HG02678 (cell line): Measurements from ENCODE around the gene TUBG2.
A peak's percentile ranks its signal among the peaks of the same experiment; 100 is the strongest.

ENCODE experiments used
- ATAC-seq: cut with Tn5 transposase; IDR thresholded peaks from one replicate; pipeline ENCODE4 v1.9.1; 2021; ENCODE audit warnings: mild to moderate bottlenecking, moderate library complexity; ENCODE audit not compliant: unreplicated experiment

TUBG2 gene

DNA sequence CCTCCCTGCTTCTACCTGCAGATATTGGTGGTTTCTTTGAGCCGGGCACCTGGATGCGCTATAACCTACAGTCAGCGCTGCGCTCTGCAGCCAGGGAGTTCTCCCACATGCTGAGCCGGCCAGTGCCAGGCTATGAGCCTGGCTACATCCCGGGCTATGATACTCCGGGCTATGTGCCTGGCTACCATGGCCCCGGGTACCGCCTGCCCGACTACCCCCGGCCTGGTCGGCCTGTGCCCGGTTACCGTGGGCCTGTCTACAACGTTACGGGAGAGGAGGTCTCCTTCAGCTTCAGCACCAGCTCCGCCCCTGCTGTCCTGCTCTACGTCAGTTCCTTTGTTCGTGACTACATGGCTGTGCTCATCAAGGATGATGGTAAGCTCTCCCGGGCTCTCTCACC, 36.4 kb downstream of the TUBG2 start:
- ATAC-seq: no peak

DNA sequence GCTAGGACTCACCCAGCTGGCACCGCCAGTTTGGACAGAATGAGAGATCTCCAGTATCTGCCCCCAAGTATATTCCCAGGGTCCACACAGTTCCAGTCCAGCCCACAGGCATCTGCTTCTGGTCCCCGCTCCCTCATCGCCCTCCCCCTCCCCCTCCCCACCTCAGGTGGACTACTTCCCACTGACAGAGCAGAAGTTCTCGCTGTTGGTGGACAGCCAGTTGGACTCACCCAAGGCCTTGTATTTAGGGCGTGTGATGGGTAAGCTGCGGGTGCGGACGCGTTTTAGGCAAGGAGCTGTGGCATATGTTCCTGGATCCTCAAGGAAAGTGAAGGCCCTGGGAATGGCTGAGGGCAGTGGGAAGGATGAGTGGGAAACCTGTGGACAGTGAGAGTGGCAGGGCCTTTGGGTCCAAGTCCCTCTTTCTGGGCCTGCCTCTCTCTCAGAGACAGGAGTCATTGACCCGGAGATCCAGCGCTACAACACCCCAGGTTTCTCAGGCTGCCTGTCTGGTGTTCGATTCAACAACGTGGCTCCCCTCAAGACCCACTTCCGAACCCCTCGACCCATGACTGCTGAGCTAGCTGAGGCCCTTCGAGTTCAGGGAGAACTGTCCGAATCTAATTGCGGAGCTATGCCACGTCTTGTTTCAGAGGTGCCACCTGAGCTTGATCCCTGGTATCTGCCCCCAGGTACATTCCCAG, 38.2 kb downstream of the TUBG2 start:
- no peak for ATAC-seq

DNA sequence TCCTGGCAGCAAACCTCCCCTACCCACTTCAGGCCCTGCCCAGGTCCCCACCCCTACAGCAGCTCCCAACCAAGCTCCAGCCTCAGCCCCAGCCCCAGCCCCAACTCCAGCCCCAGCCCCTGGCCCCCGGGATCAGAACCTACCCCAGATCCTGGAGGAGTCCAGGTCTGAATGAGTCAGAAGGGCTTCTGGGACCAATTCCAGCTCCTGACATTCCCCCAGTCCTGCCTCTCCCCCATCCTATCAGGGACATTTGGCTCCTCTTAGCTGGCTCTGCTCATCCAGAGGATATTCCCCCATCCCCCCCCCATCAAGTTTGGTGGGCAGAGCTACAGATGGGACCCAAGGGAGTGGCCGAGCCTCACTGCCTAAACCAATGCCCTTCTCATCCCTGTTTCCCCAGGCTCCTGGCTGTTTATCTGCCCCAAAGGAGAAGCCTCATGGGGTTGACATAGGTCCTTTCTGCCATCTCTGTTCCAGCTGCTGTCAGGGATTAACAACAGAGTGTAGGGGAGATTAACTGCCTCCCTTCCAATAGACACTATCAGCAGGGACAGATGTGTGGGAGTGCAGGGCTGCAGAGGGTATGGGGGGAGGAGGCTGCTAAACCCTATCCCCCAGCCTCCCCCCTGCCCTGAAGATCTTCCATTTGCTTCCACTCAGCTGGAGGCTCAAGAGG, 39.8 kb downstream of the TUBG2 start:
- no peak for ATAC-seq

DNA sequence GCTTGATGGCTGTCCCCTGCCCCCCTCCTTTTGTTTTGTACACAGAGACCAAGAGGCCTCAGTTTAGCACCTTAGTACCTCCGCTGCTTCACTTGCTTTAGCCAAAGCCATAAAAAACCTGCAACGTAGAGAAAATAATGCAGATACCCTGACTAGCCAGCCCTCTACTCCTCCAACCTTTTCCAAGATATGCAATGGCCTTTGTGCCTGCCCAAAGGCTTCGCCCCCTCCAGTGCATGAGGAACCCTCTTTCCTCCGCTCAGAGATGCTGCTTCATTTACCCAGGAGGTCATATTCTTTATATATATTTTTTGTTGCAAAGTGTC, 40.3 kb downstream of the TUBG2 start:
- ATAC-seq: no peak

DNA sequence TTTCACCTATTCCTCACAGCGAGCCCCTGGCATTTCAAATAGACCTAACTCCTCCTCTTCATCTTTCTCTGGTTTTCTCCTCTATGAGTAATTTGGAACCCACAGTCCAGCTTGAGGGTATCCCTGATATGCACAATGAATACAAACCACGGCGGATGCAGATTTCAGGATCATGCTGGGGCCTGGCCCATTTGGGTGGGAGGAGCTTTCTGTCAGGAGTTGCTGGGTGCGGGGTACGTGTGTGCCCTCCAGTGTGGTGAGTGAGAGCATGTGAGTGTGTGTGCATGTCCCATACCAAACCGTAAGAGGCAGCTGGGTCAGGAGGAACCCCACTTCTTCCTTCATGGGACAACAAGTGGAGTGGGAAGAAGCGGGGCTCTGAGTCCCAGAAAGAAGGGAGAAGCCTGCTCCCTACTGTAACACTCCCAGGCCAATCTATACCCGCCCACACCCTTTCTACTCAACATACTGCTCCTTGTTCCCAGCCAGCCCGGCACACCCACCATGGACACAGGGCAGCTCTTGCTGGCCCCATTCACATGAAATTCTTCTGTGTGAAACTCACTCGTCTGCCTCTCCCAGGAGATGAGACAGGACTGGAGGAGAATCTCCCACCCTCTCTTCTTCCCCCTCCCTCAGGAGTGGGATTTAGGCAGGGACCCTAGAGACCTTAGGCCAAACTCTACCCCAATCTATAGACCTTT, 41.7 kb downstream of the TUBG2 start:
- ATAC-seq: no peak

DNA sequence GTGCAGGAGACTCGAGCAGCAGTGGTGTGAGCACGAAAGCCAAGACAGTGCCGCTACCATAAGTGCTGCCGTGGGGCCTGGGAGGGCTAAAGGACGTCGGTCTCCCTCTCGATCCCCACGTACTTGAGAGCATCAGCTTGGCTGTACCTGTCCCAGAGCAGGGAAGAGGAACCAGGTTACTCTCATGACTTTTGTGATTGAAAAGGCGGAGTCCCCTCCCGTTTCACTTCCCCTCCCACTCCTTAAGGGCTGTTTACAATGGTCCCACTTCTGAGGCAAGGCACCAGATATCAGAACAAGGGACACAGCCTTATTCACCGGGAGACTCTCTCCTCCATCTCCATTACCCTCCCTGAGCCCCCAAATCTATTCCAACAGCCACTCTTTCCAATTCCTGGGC, 43.4 kb downstream of the TUBG2 start:
- ATAC-seq: no peak

DNA sequence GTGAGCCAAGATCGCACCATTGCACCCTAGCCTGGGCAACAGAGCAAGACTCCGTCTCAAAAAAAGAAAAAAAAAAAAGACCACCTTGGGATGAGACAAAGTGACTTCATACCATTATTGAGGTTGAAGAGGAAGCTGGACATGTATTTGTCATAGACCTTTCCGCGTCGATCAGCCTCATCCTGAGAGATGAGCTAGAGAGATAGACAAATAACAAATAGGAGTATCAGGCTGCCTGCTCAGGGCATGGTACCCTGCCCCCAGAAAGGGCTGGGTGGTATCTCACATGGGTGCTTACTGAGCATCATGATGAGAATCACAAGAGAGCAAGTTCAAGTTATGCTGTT, 45.4 kb downstream of the TUBG2 start:
- peak; percentile 17 for ATAC-seq

DNA sequence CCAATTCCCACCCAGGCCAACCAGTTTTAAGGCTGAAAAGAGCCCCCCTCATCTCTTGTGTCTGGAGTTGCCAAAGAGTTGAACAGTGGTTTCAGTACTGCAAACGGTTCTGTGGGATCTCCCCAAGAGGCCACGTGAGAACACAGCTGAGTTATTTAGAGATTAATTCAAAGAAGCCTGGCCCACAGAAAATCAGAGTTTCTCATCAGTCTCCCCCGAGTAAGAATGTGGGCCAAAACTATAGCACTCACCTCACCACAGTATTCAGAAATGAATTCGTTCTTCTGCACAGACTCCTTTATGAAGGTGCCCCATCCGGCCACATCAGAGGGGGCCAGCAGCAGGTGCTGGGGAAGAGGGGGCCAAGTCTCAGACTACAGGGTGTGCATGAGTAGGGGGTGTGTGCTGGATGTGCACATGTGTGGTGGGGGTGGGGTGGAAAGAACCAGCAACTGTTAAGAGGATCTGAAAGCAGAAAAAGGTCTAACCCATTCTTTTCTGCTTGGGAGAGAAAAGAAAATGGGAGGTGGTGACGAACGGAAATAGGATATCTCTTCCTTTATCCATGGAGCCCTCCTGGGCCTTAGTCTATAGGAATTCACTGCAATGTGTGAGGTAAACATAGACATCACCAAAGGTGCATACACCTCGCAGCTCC, 45.9 kb downstream of the TUBG2 start:
- peak; percentile 80 for ATAC-seq

DNA sequence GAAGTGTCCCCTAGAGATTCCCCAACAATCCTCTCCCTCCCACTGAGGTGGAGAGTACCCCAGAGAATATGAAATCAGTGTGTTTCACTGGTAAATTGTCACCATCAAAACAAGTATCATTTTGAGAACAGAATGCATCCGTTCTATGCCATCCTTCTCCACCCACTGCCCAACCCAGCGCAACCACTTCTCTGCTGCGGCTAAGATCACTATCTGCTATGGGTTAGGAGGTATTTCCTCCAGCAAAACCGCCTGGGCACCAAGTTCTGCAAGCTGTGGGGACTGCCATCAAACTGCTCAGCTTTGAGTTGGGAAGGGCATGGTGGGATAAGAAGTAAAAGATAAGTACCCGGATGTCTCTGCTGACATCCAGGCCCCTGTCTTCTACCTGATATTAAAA, 47.6 kb downstream of the TUBG2 start:
- no peak for ATAC-seq

DNA sequence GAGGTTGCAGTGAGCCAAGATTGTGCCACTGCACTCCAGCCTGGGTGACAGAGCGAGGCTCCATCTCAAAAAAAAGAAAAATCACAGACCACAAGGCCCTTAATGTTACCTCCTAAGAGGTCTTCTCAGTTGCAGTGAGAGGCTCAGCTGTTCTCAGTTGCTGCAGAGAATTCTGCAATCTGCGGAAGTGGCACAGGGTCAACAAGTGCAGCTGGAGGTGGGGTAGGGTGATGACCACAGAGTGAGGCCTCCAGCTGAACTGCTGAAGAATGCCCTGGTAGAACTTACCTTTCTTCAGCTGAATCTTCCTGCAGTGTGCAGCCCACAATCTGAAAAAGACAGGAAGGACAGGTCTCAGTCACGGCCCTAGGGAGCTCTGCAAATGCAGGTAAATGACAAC, 49.5 kb downstream of the TUBG2 start:
- no peak for ATAC-seq

DNA sequence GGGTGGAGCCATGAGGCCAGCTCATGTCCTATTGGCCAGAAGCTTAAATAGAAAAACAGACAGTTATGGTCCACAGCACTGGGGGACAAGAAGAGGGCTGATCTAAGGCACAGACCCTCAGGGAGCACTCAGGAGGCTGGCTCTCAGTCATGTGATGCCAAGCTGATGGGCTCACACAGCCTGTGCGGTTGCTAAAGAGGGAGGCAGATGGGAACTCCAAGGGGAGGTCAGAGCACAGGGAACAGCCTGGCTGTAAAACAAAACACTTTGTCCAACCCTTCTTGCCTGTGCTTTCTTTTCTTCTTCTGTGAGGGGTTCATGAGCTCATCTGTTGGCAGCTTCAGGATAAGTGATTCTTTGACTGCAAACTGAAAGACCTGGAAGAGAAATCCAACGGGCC, 50.5 kb downstream of the TUBG2 start:
- ATAC-seq: no peak
